A549 (cell line): ENCODE results near the gene ACAA1. TPM values are rescaled to one million over a fixed set of nuclear protein-coding genes. Genes with fewer than 3 reads are reported as not detected.

Experiments
- ATAC-seq, 2 experiments: fragments of 200-7000 bp in 1 of 2; fragments of >200 bp in 1 of 2; cut with Nextera tagmentation in 1 of 2; cut with Tn5 transposase in 1 of 2; 3 replicates each; pipeline versions ENCODE4 v1.8.0 to v1.9.1; 2018 to 2020; ENCODE audit warnings: mild to moderate bottlenecking in 1 of 2, moderate library complexity in 1 of 2
- CTCF ChIA-PET: fragments of 300-600 bp; sonication (Branson Sonifier 250); formaldehyde crosslinking; extraction: SDS; loops from one replicate; lab custom pipeline; 2021; ENCODE audit warnings: antibody characterized with exemption, inconsistent platforms; lab: Yijun Ruan, JAX
- POLR2A ChIA-PET: fragments of 350-600 bp; formaldehyde crosslinking; extraction: SDS; loops from one replicate; lab custom pipeline; 2021; ENCODE audit warnings: antibody characterized with exemption, inconsistent platforms; lab: Yijun Ruan, JAX
- DNase-seq, 2 experiments: peaks; one replicate each; pipeline versions ENCODE4 v3.0.0 to v3.0.0-alpha.2; 2011 to 2016; ENCODE audit warnings: low read depth in 1 of 2, low spot score in 1 of 2
- FAIRE-seq: peaks from 2 replicates; lab custom pipeline; 2011; peaks lifted over from hg19 to GRCh38; lab: Jason Lieb, UNC
- H3K27ac ChIP-seq, 2 experiments: fragments of >200 bp; sonication (Bioruptor Twin); formaldehyde crosslinking; 3 replicates each; pipeline ENCODE4 v1.5.1; 2016 to 2017
- H3K4me1 ChIP-seq: fragments of >200 bp; sonication (Bioruptor Twin); formaldehyde crosslinking; 3 replicates; pipeline ENCODE4 v1.6.1; 2016
- H3K4me2 ChIP-seq: fragments of >200 bp; sonication (Bioruptor Twin); formaldehyde crosslinking; 3 replicates; pipeline ENCODE4 v1.6.1; 2016
- H3K4me3 ChIP-seq: fragments of >200 bp; sonication (Bioruptor Twin); formaldehyde crosslinking; 3 replicates; pipeline ENCODE4 v1.5.1; 2016
- H3K9me3 ChIP-seq: fragments of >200 bp; sonication (Bioruptor Twin); formaldehyde crosslinking; 3 replicates; pipeline ENCODE4 v1.6.1; 2016
- BHLHE40 ChIP-seq: IDR thresholded peaks from 2 replicates; pipeline ENCODE4 v1.6.1; 2012; ENCODE audit warnings: low read depth, low read length, inconsistent platforms
- CBX8 ChIP-seq: fragments of 200-600 bp; sonication (generic); IDR thresholded peaks from 2 replicates; pipeline ENCODE4 v1.6.1; 2016
- CHD2 ChIP-seq: fragments of 150-350 bp; IDR thresholded peaks from 2 replicates; pipeline ENCODE4 v1.6.1; 2014; ENCODE audit warnings: low read length; ENCODE audit not compliant: partially characterized antibody
- CHD4 ChIP-seq: fragments of 200-600 bp; sonication (generic); IDR thresholded peaks from 2 replicates; pipeline ENCODE4 v1.6.1; 2016; ENCODE audit warnings: antibody characterized with exemption, mild to moderate bottlenecking, borderline replicate concordance
- ELK1 ChIP-seq: fragments of 150-350 bp; IDR thresholded peaks from 2 replicates; pipeline ENCODE4 v1.6.1; 2014; ENCODE audit warnings: low read depth, mild to moderate bottlenecking, low read length
- ESRRA ChIP-seq: fragments of 150-350 bp; IDR thresholded peaks from 2 replicates; pipeline ENCODE4 v1.6.1; 2014; ENCODE audit warnings: mild to moderate bottlenecking, low read length, borderline replicate concordance
- FOSB ChIP-seq: fragments of 250-450 bp; sonication (Bioruptor Pico); IDR thresholded peaks from 2 replicates; pipeline ENCODE4 v1.5.0; 2020; ENCODE audit warnings: mild to moderate bottlenecking, moderate library complexity
- HOXB13 ChIP-seq: fragments of 250-450 bp; sonication (Bioruptor Pico); IDR thresholded peaks from 2 replicates; pipeline ENCODE4 v1.5.0; 2020; ENCODE audit warnings: low read depth, mild to moderate bottlenecking, moderate library complexity
- JUNB ChIP-seq: fragments of >200 bp; sonication (Bioruptor Twin); formaldehyde crosslinking; IDR thresholded peaks from 2 replicates; pipeline ENCODE4 v1.6.1; 2016
- MAFK ChIP-seq: fragments of 450-650 bp; IDR thresholded peaks from 2 replicates; pipeline ENCODE4 v1.6.1; 2014; ENCODE audit not compliant: partially characterized antibody
- MAX ChIP-seq: IDR thresholded peaks from 2 replicates; pipeline ENCODE4 v1.6.1; 2012
- PHF8 ChIP-seq: fragments of 200-600 bp; sonication (generic); IDR thresholded peaks from 2 replicates; pipeline ENCODE4 v1.6.1; 2016; ENCODE audit warnings: low read depth, mild to moderate bottlenecking, antibody characterized with exemption, moderate library complexity, borderline replicate concordance
- RAD21 ChIP-seq, 2 experiments: fragments of >200 bp in 1 of 2; sonication (Bioruptor Twin) in 1 of 2; formaldehyde crosslinking in 1 of 2; IDR thresholded peaks in 1 of 2; conservative IDR thresholded peaks in 1 of 2; 2 replicates in 1 of 2; 3 replicates in 1 of 2; pipeline ENCODE4 v1.6.1; 2012 to 2018; ENCODE audit warnings: inconsistent platforms in 1 of 2
- RARB ChIP-seq: fragments of 250-450 bp; sonication (Bioruptor Pico); IDR thresholded peaks from 2 replicates; pipeline ENCODE4 v1.8.0; 2021; ENCODE audit warnings: mild to moderate bottlenecking, moderate library complexity
- RCOR1 ChIP-seq: fragments of 150-350 bp; IDR thresholded peaks from 2 replicates; pipeline ENCODE4 v1.6.1; 2014; ENCODE audit warnings: antibody characterized with exemption, low read length, low read depth
- RFX5 ChIP-seq: fragments of 450-650 bp; IDR thresholded peaks from 2 replicates; pipeline ENCODE4 v1.7.1; 2014; ENCODE audit warnings: antibody characterized with exemption, mild to moderate bottlenecking, moderate library complexity
- RNF2 ChIP-seq: fragments of 200-600 bp; sonication (generic); IDR thresholded peaks from 2 replicates; pipeline ENCODE4 v1.6.1; 2016; ENCODE audit warnings: low read depth, mild to moderate bottlenecking, antibody characterized with exemption, moderate library complexity, borderline replicate concordance
- SMC3 ChIP-seq: fragments of >200 bp; sonication (Bioruptor Twin); formaldehyde crosslinking; IDR thresholded peaks from 3 replicates; pipeline ENCODE4 v1.6.1; 2018; ENCODE audit warnings: inconsistent platforms
- TFCP2L1 ChIP-seq: fragments of 250-450 bp; sonication (Bioruptor Pico); IDR thresholded peaks from 2 replicates; pipeline ENCODE4 v1.5.0; 2021; ENCODE audit warnings: mild to moderate bottlenecking
- TP53 ChIP-seq: fragments of 250-450 bp; sonication (Bioruptor Pico); IDR thresholded peaks from 2 replicates; pipeline ENCODE4 v1.5.0; 2021; ENCODE audit warnings: mild to moderate bottlenecking, moderate library complexity
- ZNF302 ChIP-seq: fragments of 250-450 bp; sonication (Bioruptor Pico); IDR thresholded peaks from 2 replicates; pipeline ENCODE4 v1.9.0; 2021; ENCODE audit warnings: inconsistent platforms, mild to moderate bottlenecking, moderate library complexity
- WGBS: methylation state at CpG from one replicate; pipeline ENCODE4 v1.1.6; 2017; ENCODE audit errors: missing lambda C conversion rate; 5-methylcytosine and 5-hydroxymethylcytosine counted together
- polyA plus RNA-seq, 4 experiments: library from polyadenylated mRNA; depleted of rRNA in 3 of 4; stranded (reverse); fragments of >200 nt; fragmentation: RNase III in 1 of 4; extraction: RNeasy Plus Mini Kit Qiagen cat#74134 plus additional on column Dnase treatment in 1 of 4; gene quantifications; 2 replicates in 3 of 4; 3 replicates in 1 of 4; pipeline ENCODE4 v1.2.3, GENCODE V29; 2011 to 2017
- TF ChIP-seq, protein P1 (sequence below): IDR thresholded peaks from 2 replicates; pipeline ENCODE4 v1.6.1; 2012; ENCODE audit warnings: low read depth, borderline replicate concordance
- TF ChIP-seq, protein P2 (sequence below): fragments of 450-650 bp; IDR thresholded peaks from 2 replicates; pipeline ENCODE4 v1.6.1; 2014; ENCODE audit warnings: antibody characterized with exemption
- TF ChIP-seq, protein P3 (sequence below): fragments of >200 bp; sonication (Bioruptor Twin); formaldehyde crosslinking; IDR thresholded peaks from 2 replicates; pipeline ENCODE4 v1.6.1; 2016

Gene ACAA1
- polyA plus RNA-seq, 2 of the 4 experiments (the other 2 are of a cell fraction), result 36.8 to 53.2 TPM

DNA sequence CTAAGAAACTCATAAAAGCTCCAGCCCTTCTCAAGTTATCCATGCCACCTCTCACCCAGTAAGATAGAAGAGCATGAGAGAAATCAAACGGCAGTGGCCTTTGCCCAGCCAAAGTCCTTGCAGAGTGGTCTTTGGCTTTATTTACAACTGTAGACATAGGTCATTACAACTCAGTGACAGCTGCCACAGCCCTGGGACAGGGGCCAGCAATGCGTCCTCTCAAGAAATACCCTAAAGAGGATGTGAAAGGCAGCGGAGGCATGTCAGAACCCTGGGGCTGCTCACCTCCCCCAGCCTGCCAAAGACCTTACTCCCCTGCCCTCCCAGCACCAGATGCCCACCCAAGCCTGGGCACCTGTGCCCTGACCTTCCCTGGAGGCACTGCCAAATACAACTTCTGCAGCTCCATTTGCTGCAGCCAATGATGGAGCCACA lies 6.3 kb downstream of the ACAA1 start (continued):
- TF ChIP-seq ELK1, result no peak
- no peak for TF ChIP-seq CHD4
- TF ChIP-seq JUNB, result no peak
- TF ChIP-seq ZNF302 (CRISPR knock-in tag), result no peak
- no peak for TF ChIP-seq HOXB13 (CRISPR knock-in tag)
- TF ChIP-seq FOSB (CRISPR knock-in tag), result no peak
- TF ChIP-seq, protein P1, sequence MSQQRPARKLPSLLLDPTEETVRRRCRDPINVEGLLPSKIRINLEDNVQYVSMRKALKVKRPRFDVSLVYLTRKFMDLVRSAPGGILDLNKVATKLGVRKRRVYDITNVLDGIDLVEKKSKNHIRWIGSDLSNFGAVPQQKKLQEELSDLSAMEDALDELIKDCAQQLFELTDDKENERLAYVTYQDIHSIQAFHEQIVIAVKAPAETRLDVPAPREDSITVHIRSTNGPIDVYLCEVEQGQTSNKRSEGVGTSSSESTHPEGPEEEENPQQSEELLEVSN, result no peak
- TF ChIP-seq, all 56 proteins: peak for 0

DNA sequence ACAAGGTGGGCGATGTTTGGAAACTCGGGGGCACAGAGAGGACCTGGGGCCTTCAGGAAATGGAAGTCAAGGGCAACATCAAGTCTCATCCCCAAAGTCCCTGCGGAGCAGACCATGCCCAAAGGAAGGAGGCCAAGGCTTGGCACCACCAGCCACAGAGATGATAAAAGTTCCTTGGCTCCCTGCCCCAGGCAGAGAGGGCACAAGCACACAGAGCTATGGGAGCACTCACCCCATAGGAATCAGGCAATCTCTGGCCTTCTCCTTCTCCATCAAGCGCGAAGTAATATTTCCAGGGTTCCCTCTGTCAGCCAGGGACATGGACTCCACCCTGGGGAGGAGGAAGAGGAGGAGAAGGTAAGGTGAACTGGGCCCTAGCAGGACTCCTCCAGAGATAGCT lies 7.9 kb downstream of the ACAA1 start:
- Histone ChIP-seq H3K4me1 (peaks cover 12% of the 10 kb centered on the region; the same call in 2 of the 3 replicates), H3K4me2 (no peak overlapping the region), H3K4me3 (no peak overlapping the region), H3K27ac (no peak overlapping the region), H3K9me3 (no peaks in the 10 kb centered on the region)
- ATAC-seq (no peak), FAIRE-seq (no peak), DNase-seq (no peak)
- CTCF ChIA-PET, result interaction anchor here (0.8 to 1.9 kb wide), 5 partner anchors 8 to 125 kb away, joined by 3 to 15 read pairs (median 3); partner anchors contain the start of gene ACAA1
- WGBS, result 94% methylated on average over 4 of the region's 5 CpGs
- TF ChIP-seq RCOR1 (no peak), MAX (no peak), PHF8 (no peak), ELK1 (no peak), RAD21 (conservative IDR thresholded peaks at IDR 0.05 in 1 of 2, IDR thresholded peaks at IDR 0.05 in 1 of 2) (no peak), TFCP2L1 (CRISPR knock-in tag) (no peak), RNF2 (no peak), MAFK (no peak), BHLHE40 (no peak), HOXB13 (CRISPR knock-in tag) (no peak), RFX5 (no peak), CHD2 (no peak), CBX8 (no peak), SMC3 (no peak), TP53 (CRISPR knock-in tag) (no peak), RARB (no peak), ESRRA (no peak)
- TF ChIP-seq, protein P2, sequence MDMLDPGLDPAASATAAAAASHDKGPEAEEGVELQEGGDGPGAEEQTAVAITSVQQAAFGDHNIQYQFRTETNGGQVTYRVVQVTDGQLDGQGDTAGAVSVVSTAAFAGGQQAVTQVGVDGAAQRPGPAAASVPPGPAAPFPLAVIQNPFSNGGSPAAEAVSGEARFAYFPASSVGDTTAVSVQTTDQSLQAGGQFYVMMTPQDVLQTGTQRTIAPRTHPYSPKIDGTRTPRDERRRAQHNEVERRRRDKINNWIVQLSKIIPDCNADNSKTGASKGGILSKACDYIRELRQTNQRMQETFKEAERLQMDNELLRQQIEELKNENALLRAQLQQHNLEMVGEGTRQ, result no peak
- TF ChIP-seq, protein P3, sequence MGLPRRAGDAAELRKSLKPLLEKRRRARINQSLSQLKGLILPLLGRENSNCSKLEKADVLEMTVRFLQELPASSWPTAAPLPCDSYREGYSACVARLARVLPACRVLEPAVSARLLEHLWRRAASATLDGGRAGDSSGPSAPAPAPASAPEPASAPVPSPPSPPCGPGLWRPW, result no peak
- POLR2A ChIA-PET, result interaction anchor here (1.1 kb wide), 1 partner anchor 36 kb away, joined by 3 read pairs; the partner anchor contains the start of gene OXSR1
